ENCODE data around the gene SLC2A14.

- TF ChIP-seq POLR2A (IDR thresholded peaks at IDR 0.05; ENCODE audit: low read depth, low read length) (no peak), POLR2AphosphoS5 (IDR thresholded peaks at IDR 0.05; ENCODE audit: low read depth, low read length) (no peak), PAX5 (IDR thresholded peaks at IDR 0.05; ENCODE audit: insufficient read depth, low read length, severe bottlenecking) (no peak), TAF1 (IDR thresholded peaks at IDR 0.05; ENCODE audit: low read depth, low read length) (no peak)
Measured at GRCh38 chr12:7905071-7905470, 32.4 kb upstream of the SLC2A14 start.
